GM12891 (cell line): ENCODE data around the gene GLP2R.

ENCODE experiments used
- PAX5 ChIP-seq: IDR thresholded peaks from 2 replicates; pipeline ENCODE4 v1.6.1; 2011; ENCODE audit warnings: low read length, moderate library complexity, mild to moderate bottlenecking; ENCODE audit not compliant: insufficient read depth, severe bottlenecking
- POLR2A ChIP-seq: IDR thresholded peaks from 2 replicates; pipeline ENCODE4 v1.6.1; 2011; ENCODE audit warnings: low read depth, low read length, control low read depth
- POLR2AphosphoS5 ChIP-seq: IDR thresholded peaks from 2 replicates; pipeline ENCODE4 v1.6.1; 2011; ENCODE audit warnings: low read depth, low read length, control low read depth
- SPI1 ChIP-seq: IDR thresholded peaks from 2 replicates; pipeline ENCODE4 v1.6.1; 2011; ENCODE audit warnings: low read depth, low read length, control low read depth
- TAF1 ChIP-seq: IDR thresholded peaks from 2 replicates; pipeline ENCODE4 v1.6.1; 2011; ENCODE audit warnings: low read depth, low read length, control low read depth

- TF ChIP-seq PAX5 (no peak), TAF1 (no peak), POLR2A (no peak), POLR2AphosphoS5 (no peak), SPI1 (no peak)
Measured at GRCh38 chr17:9824797-9825338, 856 bp upstream of the GLP2R start.
